Skeletal muscle tissue (tissue), 4 donors: Measurements from ENCODE around the gene STX2. TPM values are rescaled to one million over a fixed set of nuclear protein-coding genes. Genes with fewer than 3 reads are reported as not detected.

Source experiments
- H3K27ac ChIP-seq: one replicate; pipeline ENCODE4 v1.7.0; 2013; ENCODE audit warnings: mild to moderate bottlenecking, low read depth, low read length, inconsistent platforms
- H3K27me3 ChIP-seq, 3 donors: one replicate each; pipeline ENCODE4 v1.7.0; 2013; ENCODE audit warnings: low read length in 3 of 3; ENCODE audit not compliant: control insufficient read depth in 3 of 3, insufficient read depth in 3 of 3
- H3K36me3 ChIP-seq, 3 donors: one replicate each; pipeline ENCODE4 v1.7.0; 2013; ENCODE audit warnings: low read length in 3 of 3; ENCODE audit not compliant: control insufficient read depth in 3 of 3, insufficient read depth in 3 of 3
- H3K4me1 ChIP-seq, 3 donors: one replicate each; pipeline ENCODE4 v1.7.0; 2013; ENCODE audit warnings: low read length in 3 of 3, mild to moderate bottlenecking in 3 of 3; ENCODE audit not compliant: control insufficient read depth in 3 of 3, insufficient read depth in 3 of 3
- H3K4me3 ChIP-seq, 3 donors: one replicate each; pipeline ENCODE4 v1.7.0; 2013; ENCODE audit warnings: low read length in 3 of 3
- H3K9ac ChIP-seq, 3 donors: one replicate each; pipeline ENCODE4 v1.7.0; 2013; ENCODE audit warnings: low read length in 3 of 3, mild to moderate bottlenecking in 3 of 3, moderate library complexity in 2 of 3, low read depth in 1 of 3
- H3K9me3 ChIP-seq, 3 donors: one replicate each; pipeline ENCODE4 v1.7.0; 2013; ENCODE audit warnings: low read length in 3 of 3; ENCODE audit not compliant: control insufficient read depth in 3 of 3
- total RNA-seq: library from RNA; depleted of rRNA; stranded (reverse); fragments of >200 nt; gene quantifications from one replicate; pipeline ENCODE4 v1.2.3, GENCODE V29; 2014
- donor health status: Osteomylitis.

STX2 gene
- total RNA-seq, 1 donor from 2014 or later, result 13.6 TPM

DNA sequence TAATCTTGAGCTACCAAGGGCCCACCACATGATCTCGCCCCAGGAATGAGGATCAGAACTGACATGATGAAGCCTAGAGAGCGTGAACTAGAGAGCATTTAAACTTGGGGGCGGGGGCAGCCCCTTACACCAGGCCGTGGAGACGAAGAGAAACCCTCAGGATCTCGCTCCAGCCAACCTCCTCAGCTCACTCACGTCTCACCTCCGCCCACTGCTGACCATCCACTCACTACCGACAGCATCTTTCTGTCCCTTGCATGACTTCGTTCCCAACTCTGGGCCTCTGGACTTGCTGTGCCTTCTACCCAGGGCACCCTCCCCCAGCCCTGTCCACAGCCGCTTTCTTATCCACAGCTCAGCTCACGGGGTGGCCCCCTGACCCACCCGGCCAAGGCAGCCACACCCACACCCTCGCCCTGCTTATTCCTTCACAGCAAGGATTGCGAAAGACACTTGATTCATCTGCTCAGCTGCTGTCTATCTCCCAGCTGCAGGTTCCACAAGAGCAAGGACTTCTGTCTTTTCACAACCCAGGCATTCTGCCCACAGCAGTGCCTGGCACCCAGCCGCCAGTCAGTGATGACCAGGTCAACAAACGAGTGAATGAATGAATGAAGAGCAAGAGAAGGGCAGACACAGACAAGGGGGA, 6.4 kb downstream of the STX2 start:
- Histone ChIP-seq H3K27me3 (no peaks in the 10 kb centered on the region), H3K4me3 (no peak overlapping the region), H3K9me3 (no peaks in the 10 kb centered on the region), H3K4me1 (peaks cover 6 to 10% (median 8%) of the 10 kb centered on the region in 3 donors), H3K9ac (peak overlapping the region in 2 of 3 donors; percentile 4 to 8), H3K36me3 (no peaks in the 10 kb centered on the region), H3K27ac (no peak overlapping the region)

DNA sequence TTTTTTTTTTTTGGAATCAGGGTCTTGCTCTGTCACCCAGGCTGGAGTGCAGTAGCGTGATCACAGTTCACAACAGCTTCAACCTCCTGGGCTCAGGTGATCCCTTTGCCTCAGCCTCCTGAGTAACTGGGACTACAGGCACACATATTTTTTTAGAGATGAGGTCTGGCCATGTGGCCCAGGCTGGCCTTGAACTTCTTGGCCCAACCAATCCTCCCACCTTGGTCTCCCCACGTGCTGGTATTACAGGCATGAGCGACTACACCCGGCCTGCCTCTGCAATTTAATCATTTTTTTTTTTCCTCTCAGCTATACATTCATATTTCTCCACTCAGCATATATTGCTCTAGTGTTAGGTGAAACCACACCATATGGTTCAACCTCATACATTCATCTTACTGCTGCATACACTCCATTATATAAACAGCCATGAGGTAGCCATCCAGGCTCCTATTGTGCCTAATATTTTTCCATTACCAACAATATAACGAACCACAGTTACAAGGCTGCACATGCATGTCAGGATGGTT, 7.1 kb downstream of the STX2 start:
- no peak overlapping the region for H3K4me3 ChIP-seq
- no peaks in the 10 kb centered on the region for H3K36me3 ChIP-seq
- H3K27me3 ChIP-seq, result no peaks in the 10 kb centered on the region
- no peak overlapping the region for H3K9ac ChIP-seq
- H3K9me3 ChIP-seq, result no peaks in the 10 kb centered on the region
- H3K27ac ChIP-seq, result no peak overlapping the region
- peaks cover 5 to 10% (median 8%) of the 10 kb centered on the region in 3 donors for H3K4me1 ChIP-seq

- Histone ChIP-seq H3K36me3 (no peaks in the 10 kb centered on the region), H3K9ac (no peak overlapping the region), H3K4me1 (peaks cover 5 to 10% (median 8%) of the 10 kb centered on the region in 3 donors), H3K9me3 (no peaks in the 10 kb centered on the region), H3K4me3 (no peak overlapping the region), H3K27ac (no peak overlapping the region), H3K27me3 (no peaks in the 10 kb centered on the region)
Observed at GRCh38 chr12:130831246-130831645, 7.8 kb downstream of the STX2 start.

- Histone ChIP-seq H3K27me3 (no peaks in the 10 kb centered on the region), H3K36me3 (no peaks in the 10 kb centered on the region), H3K4me3 (no peak overlapping the region), H3K4me1 (peaks cover 5 to 10% (median 8%) of the 10 kb centered on the region in 3 donors), H3K9ac (no peak overlapping the region), H3K27ac (no peak overlapping the region), H3K9me3 (no peaks in the 10 kb centered on the region)
Observed at GRCh38 chr12:130830246-130830551, 8.9 kb downstream of the STX2 start.

DNA sequence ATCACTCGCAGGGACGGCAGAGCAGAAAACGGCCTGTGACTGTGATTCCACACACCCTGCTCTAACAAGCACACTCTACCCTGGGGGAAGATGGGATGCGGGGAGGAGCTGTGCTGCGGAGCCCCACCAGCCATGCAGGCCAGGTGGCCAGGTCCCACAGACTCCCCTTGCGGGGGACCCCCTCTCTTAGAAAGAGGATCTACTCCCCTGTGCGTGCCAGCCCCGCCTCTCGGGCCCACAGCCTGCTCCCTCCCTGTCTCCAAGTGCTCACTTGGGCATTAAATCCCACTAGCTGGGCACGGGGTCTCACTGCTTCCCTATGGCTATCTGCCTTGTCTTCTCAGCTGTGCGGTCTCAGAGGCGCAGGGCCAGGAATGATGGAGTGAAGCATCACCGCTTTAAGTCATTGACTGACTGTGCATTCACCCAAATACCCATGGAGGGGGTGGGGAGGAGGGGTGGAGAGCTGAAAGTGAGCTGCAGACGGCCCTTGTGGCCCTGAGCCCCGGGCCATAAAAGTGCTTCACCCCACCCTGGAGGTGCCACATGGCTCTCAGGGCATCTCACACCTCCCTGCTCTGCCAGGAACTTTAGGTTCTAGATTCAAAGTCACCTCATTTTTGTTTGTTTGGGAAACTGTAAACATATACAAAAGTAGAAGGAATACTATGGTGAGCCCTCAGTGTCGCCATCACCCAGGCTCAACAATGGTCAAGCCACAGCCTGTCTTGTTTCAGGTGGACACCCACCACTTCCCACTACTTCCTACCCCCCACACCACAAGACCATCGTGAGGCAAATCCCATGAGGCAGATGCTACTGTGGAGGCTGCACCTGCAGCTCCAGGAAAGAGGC, 9.4 kb downstream of the STX2 start:
- Histone ChIP-seq H3K36me3 (peaks cover 0 to 2% (median 0%) of the 10 kb centered on the region in 3 donors), H3K4me1 (peaks cover 5 to 10% (median 8%) of the 10 kb centered on the region in 3 donors), H3K9ac (no peak overlapping the region)

DNA sequence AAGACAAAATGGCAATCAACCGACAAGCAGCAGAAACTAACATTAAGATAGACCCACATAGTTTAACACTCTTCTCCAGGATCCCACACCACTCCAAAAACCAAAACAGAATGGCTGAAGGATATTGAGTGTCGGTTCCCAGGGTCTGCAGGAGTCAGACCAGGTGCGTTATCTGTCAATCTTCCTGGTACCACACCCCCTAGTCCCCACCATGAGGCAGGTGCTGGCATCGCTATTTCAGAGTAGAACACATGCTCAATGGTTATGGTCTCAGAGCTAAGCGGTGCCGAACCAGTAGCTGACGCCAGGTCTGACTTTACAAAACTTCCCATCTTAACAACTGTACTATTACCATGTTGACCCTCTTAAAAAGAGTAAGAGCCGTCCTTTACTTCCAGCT, 10.2 kb downstream of the STX2 start:
- peaks cover 0 to 3% (median 0%) of the 10 kb centered on the region in 3 donors for H3K36me3 ChIP-seq
- H3K4me1 ChIP-seq, result peaks cover 5 to 10% (median 8%) of the 10 kb centered on the region in 3 donors
- no peaks in the 10 kb centered on the region for H3K9me3 ChIP-seq
- no peaks in the 10 kb centered on the region for H3K27me3 ChIP-seq
- no peak overlapping the region for H3K27ac ChIP-seq
- no peak overlapping the region for H3K9ac ChIP-seq
- no peak overlapping the region for H3K4me3 ChIP-seq

More for the DNA sequence above, 9.4 kb downstream of the STX2 start:
- no peak overlapping the region for H3K4me3 ChIP-seq
- no peaks in the 10 kb centered on the region for H3K27me3 ChIP-seq
- H3K9me3 ChIP-seq, result no peaks in the 10 kb centered on the region
- no peak overlapping the region for H3K27ac ChIP-seq

- Histone ChIP-seq H3K9ac (no peak overlapping the region), H3K36me3 (peaks cover 0 to 7% (median 3%) of the 10 kb centered on the region in 3 donors), H3K9me3 (no peaks in the 10 kb centered on the region), H3K4me1 (peaks cover 0 to 2% (median under 1%) of the 10 kb centered on the region in 3 donors), H3K27me3 (no peaks in the 10 kb centered on the region), H3K4me3 (no peak overlapping the region), H3K27ac (no peak overlapping the region)
Observed at GRCh38 chr12:130827432-130827831, 11.6 kb downstream of the STX2 start.

DNA sequence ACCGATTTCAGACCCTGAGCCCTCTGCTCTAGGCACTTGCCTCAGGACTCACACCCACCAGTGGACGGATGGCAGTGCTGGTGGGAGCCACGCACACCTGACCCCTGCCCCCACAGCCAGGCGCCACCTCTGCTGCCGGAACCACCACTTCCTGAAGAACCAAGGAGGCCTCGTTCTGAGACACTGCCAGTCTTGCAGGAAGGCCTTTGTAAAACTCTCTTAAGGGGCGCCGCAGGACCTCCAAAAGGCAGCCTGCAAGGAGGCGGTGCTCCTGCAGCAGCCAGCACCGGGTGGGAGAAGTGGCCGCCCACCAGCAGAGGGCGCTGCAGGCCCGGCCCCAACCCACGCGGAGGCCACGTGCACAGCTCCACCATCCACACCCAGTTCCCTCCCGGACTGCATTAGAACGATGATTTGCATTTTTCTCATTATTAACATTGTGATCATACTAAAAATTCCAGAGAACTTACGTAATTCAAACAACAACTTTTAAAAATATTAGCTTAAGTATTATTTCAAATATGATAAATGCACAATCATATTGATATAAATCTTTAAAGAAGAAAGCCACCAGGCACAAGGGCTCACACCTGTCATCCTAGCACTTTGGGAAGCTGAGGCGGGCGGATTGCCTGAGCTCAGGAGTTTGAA, 12.8 kb downstream of the STX2 start:
- Histone ChIP-seq H3K4me1 (peaks cover 0 to 2% (median 0%) of the 10 kb centered on the region in 3 donors), H3K9ac (no peak overlapping the region), H3K27me3 (no peaks in the 10 kb centered on the region), H3K9me3 (no peaks in the 10 kb centered on the region), H3K4me3 (no peak overlapping the region), H3K27ac (no peak overlapping the region), H3K36me3 (peaks cover 0 to 7% (median 3%) of the 10 kb centered on the region in 3 donors)

DNA sequence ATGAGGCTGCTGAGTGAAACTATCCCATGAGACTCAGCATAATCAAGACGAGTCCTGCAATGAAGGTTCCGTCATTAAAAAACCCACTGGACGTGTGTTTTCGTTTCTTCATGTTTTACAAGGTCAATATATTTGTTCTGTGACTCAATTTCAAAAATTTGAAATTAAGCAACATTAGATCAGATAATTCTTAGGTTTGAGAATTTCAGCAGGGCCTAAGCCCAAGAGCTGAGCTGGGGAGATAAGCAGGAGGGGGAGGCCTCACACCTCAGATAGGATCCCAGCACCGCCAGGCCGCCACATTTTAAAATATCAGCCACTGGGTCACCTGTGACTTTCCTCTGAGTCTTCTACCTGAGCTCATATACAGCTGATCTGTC, 13.3 kb downstream of the STX2 start:
- H3K4me1 ChIP-seq, result peaks cover 0 to 2% (median 0%) of the 10 kb centered on the region in 3 donors
- no peak overlapping the region for H3K27ac ChIP-seq
- no peak overlapping the region for H3K4me3 ChIP-seq
- peaks cover 2 to 12% (median 7%) of the 10 kb centered on the region in 3 donors for H3K36me3 ChIP-seq
- H3K27me3 ChIP-seq, result no peaks in the 10 kb centered on the region
- H3K9ac ChIP-seq, result no peak overlapping the region
- H3K9me3 ChIP-seq, result no peaks in the 10 kb centered on the region
